ENCODE results near the gene ELFN2.

ELFN2 gene

GRCh38 chr22:37324340-37325038 is 102.8 kb downstream of the ELFN2 start:
- DNase-seq (ENCODE audit: insufficient read length) = no peak
- FAIRE-seq = no peak

GRCh38 chr22:37320726-37321677 is 106.3 kb downstream of the ELFN2 start:
- FAIRE-seq = no peak
- DNase-seq (ENCODE audit: insufficient read length) = no peak
- TF ChIP-seq POLR2AphosphoS5 (IDR thresholded peaks at IDR 0.05; ENCODE audit: low read depth, low read length) (no peak), TAF1 (IDR thresholded peaks at IDR 0.05; ENCODE audit: borderline replicate concordance, low read depth, low read length) (no peak), POLR2A (IDR thresholded peaks at IDR 0.05; ENCODE audit: low read depth, low read length) (no peak)

More at GRCh38 chr22:37324340-37325038, 102.8 kb downstream of the ELFN2 start:
- TF ChIP-seq POLR2AphosphoS5 (IDR thresholded peaks at IDR 0.05; ENCODE audit: low read depth, low read length) (no peak), TAF1 (IDR thresholded peaks at IDR 0.05; ENCODE audit: borderline replicate concordance, low read depth, low read length) (no peak), POLR2A (IDR thresholded peaks at IDR 0.05; ENCODE audit: low read depth, low read length) (no peak)

GRCh38 chr22:37319469-37319868 is 107.8 kb downstream of the ELFN2 start:
- TF ChIP-seq POLR2A (IDR thresholded peaks at IDR 0.05; ENCODE audit: low read depth, low read length) (no peak), POLR2AphosphoS5 (IDR thresholded peaks at IDR 0.05; ENCODE audit: low read depth, low read length) (no peak), TAF1 (IDR thresholded peaks at IDR 0.05; ENCODE audit: borderline replicate concordance, low read depth, low read length) (no peak)
- FAIRE-seq = no peak
- no peak for DNase-seq (ENCODE audit: insufficient read length)

GRCh38 chr22:37318364-37319109 is 108.7 kb downstream of the ELFN2 start:
- DNase-seq (ENCODE audit: insufficient read length) = no peak
- TF ChIP-seq POLR2A (IDR thresholded peaks at IDR 0.05; ENCODE audit: low read depth, low read length) (no peak), TAF1 (IDR thresholded peaks at IDR 0.05; ENCODE audit: borderline replicate concordance, low read depth, low read length) (no peak), POLR2AphosphoS5 (IDR thresholded peaks at IDR 0.05; ENCODE audit: low read depth, low read length) (no peak)
- no peak for FAIRE-seq
